GM18861 (cell line): ENCODE data around the gene LRRN4.
"Not testable (repeated sequence)": the region's sequence is repeated elsewhere in the genome, so short reads cannot be mapped to it uniquely, and the experiment has no call there.

Experiments used
- ATAC-seq: cut with Tn5 transposase; IDR thresholded peaks from one replicate; pipeline ENCODE4 v1.9.1; 2021; ENCODE audit not compliant: unreplicated experiment

LRRN4 gene

GRCh38 chr20:6060213-6060612 lies 6.4 kb upstream of the LRRN4 start:
- ATAC-seq = no peak

DNA sequence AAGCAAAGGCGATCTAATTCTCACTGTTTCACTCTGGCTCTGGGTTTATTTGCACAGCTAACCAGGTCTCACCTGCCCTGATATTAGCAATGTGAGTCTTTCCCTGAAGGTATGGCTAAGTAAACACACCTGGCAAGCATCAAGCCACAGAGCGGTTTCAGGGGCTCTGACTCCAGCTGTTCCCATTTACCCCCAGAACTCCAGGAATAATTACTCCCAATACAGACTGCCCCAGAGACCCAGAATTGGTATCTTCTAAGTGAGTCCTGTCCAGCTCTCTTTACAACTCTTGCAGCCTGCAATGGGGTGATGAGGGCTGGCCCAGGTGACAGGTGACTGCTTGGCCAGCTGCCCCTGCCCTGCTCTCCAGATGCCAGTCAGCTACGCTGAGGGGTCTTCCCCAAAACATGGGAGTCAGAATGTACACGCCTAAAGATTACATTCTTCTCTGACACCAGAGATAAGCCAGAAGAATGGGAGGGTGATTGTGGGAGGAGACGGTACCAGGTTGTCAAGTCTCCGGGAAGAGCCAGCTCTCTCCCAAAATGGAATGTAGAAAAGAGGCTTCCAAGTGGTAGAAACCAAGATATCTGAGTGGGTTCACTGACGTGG lies 4.9 kb upstream of the LRRN4 start:
- no peak for ATAC-seq

DNA sequence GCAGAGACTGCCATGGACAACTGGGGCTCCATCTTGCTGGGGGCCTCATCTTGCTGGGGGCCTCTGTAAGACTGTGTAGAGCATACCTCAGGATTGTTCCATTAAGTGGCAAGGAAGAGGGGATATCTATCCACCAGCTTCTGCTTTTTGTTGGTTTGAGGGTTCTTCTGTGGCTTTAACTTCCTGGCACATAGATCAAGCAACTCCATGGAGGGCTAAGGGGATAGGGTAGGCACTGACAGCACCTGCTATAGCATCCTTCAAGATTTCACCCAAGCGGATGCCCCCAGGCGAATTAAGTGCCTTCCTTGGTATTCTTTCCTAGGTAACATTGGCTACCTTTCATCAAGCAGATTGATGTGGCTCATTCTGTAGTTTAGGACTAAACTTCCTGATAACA lies 3.8 kb upstream of the LRRN4 start:
- no peak for ATAC-seq

DNA sequence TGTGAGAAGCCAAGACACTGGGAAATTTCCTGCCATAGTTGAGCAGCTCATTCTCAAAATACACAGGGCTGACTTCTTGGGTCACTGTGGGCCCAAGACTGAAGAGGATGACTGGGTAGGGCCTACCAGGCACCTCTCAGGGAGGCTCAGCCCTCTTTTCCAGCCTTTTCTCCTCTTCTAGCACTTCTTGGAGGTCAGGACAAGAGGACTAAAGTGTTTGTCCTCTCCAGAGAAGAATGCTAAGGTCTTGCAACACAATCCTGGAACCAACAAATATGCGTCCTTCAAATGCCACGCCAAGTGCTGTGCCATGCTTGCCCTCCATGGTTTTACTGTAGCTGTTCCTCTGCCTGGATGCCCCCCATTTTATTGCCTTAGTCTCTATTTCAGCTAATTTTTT lies 3.3 kb upstream of the LRRN4 start:
- no peak for ATAC-seq

- ATAC-seq = no peak
These were observed 2.2 kb upstream of the LRRN4 start for GRCh38 chr20:6055981-6056569.

DNA sequence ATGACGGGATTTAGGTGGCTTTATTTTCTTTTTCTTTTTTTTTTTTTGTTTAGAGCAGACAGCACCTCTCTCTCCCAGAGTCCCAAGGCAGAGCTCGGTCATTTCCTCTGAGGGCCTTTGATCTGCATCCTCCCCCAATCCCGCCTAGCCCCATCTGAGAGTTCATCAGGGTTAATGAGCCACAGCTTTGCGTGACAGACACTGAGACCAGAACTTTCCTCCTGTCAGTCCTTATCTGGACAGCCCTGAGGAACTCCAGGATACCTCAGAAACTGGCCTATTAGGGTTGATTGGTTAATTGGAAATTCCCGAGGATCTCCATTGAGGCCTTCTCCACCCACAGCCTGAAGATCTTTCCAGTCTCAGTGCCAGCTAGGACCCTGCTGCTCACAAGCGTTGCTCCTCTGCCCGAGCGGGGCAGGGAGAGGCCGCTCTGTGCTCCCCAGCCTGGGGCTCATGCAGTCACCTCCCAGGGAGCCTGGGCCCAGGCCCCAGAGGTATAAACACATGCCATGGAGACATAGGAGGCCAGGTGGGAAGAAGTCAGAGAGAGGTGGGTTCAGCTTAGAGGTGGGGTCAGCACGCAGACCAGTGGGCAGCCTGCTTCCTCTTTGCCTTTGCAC lies 1.4 kb upstream of the LRRN4 start:
- ATAC-seq = no peak

DNA sequence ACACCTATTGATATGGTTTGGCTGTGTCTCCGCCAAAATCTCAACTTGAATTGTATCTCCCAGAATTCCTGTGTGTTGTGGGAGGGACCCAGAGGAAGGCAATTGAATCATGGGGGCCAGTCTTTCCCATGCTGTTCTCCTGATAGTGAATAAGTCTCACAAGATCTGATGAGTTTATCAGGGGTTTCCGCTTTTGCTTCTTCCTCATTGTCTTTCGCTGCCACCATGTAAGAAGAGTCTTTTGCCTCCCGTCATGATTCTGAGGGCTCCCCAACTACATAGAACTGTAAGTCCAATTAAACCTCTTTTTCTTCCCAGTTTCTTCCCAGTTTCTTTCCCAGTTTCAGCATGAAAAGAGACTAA lies 810 bp upstream of the LRRN4 start:
- not testable (repeated sequence) for ATAC-seq

DNA sequence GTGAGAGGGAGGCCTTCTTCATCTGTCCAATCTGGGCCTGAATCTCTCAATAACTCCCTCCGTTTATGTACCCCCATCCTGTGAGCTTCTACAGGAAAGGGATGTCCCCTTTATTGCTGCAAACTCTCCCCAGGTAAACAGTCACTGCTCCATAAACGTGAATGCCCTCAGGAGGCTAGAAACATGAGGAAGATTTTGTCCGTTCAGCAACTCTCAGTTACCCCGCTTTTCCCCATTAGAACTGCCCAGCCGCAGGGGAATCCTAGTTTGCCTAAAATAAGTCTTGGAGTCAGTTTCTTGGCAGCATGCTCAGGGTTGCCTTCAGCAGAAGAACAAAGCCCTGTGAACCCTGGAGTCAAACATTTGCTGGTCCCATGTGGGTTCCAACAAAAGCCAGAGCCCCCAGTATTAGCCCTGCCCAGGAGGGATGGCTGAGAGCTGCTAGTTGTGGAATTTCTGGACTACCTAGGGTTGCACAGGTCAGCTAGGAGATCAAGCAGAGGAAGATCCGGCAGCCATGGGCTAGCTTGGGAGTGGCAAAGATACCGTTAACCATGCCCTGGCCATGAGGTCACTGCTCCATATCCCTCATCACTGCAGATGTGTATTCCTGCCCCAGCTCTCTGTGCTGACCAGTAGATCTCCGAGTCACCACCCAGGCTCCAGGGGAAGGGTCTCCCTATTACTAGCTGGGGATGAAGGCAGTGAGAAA lies 640 bp downstream of the LRRN4 start:
- ATAC-seq = no peak

GRCh38 chr20:6051505-6051904 lies 2.4 kb downstream of the LRRN4 start:
- no peak for ATAC-seq

DNA sequence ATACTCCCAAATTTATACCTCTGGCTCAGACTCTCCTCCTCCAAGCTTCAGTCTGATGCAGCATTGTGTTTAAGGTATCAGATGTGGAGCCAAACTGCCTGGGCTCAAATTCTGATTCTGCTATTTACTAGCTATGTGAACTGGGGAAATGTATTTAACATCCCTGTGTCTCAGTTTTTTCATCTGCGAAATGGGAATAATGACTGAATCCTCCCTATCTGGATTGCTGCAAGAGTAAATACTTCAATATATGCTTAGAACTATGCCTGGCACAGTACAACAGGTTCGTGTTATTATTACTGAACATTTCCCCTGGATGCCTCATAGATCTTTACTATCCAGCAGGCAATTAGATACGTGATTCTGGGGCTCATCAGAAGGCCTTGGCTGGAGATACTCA lies 5.5 kb downstream of the LRRN4 start:
- no peak for ATAC-seq

- ATAC-seq = no peak
These were observed 7.4 kb downstream of the LRRN4 start for GRCh38 chr20:6046432-6046831.

DNA sequence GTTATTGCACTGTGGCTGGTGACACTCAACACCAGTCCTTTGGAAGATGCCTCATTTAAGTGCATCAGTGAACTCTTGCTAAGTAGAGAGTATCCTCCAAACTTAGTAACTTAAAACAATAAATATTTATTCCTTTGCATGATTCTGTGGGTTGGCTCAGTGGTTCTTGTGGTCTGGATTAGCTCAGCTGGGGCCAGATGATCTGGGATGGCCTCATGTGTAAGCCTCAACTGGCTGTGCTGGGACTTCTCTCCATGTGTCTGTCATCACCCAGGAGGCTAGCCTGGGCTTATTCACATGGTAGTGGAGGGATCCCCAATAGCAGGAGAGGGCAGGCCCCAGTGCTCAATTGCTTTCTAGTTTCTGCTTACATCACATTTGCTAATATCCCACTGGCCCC lies 8.3 kb downstream of the LRRN4 start:
- no peak for ATAC-seq

GRCh38 chr20:6044115-6044514 lies 9.7 kb downstream of the LRRN4 start:
- ATAC-seq = no peak

GRCh38 chr20:6041808-6042265 lies 12.0 kb downstream of the LRRN4 start:
- no peak for ATAC-seq

DNA sequence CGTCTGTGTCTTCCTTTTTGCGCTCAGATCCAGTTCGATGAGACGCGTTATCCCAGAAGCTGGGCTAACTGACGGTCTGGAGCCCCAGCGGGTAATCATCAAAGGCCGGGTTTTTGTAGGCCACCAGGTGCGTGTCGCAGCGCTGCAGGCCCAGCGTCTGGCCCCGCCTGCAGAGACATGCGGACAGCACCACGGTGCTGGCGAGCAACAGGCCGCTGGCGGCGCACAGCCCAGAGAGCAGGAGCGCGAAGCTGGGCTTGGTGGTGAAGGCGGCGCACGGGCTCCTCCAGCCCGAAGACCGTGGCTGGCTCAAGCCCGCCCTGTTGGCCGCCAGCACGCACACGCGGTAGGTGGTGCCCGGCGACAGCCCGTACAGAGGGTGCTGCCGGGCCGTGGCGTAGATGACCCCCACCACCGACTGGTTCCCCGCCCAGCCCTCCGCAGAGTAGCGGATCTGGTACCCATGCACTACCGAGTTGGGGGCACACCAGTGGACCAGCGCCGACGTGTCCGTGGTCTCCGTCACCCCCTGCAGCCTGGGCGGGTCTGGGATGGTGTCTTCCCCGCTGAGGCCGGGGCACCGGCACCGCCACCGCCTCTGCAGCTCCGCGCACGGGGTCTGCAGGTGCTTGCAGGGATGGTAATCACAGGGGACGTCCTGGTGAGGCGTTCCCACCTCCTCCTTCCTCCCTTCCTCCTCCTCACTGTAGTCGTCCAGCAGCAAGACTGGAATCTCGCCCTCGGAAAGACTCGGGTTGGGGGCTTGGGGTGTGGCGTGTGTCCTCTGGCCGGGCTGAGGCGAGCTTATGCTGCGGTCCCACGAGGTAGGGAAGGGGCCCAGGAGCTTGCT lies 12.7 kb downstream of the LRRN4 start:
- ATAC-seq = no peak

- no peak for ATAC-seq
These were observed 13.3 kb downstream of the LRRN4 start for GRCh38 chr20:6040540-6040939.

DNA sequence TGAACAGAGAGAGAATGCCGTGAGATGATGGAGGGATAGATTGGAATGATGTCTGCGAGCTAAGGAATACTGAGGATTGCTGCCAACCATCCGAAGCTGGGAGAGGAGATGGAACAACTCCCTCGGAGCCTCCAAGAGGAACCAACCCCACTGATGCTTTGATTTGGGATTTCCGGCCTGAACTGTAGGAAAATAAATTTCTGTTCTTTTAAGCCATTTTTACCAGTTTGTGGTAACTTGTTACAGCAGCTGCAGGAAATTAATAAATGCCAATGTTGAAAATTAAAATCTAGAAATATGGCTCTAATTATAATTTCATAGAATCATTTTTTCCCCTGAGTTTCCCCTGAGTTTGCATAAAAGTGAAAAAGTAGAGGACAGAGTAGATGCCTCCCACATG lies 14.1 kb downstream of the LRRN4 start:
- ATAC-seq = no peak

- no peak for ATAC-seq
These were observed 15.6 kb downstream of the LRRN4 start for GRCh38 chr20:6038256-6038655.

- ATAC-seq = no peak
These were observed 16.8 kb downstream of the LRRN4 start for GRCh38 chr20:6037082-6037481.

- no peak for ATAC-seq
These were observed 17.6 kb downstream of the LRRN4 start for GRCh38 chr20:6036213-6036612.
